Stimulated activated naive CD4-positive, alpha-beta T cell (primary cell): Measurements from ENCODE around the gene SOHLH1.
A peak's percentile ranks its signal among the peaks of the same experiment; 100 is the strongest.

Experiments
- DNase-seq, 6 experiments: peaks; one replicate each; lab custom pipeline; 2025; lab: John Stamatoyannopoulos, UW

The SOHLH1 gene

DNA sequence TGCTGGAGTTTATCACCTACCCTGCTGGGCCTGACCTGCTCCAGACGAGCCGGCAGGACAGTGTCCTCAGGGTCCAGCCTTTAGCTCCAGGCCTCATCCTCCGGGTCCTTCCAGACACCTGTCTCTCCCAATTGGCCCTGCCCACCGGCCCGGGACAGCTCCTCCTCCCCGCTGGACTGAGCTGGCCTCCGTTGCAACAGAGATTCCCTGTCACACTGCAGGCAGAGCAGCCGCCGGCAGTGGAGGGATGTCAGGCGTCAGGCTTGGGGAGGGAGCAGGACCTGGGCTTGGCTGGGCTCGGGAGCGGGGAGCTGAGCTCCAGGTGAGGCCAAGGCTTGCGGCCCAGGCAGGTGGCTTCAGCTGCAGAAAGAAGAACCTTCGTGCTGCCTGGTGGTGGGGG lies 4.4 kb upstream of the SOHLH1 start:
- no peak for DNase-seq

DNA sequence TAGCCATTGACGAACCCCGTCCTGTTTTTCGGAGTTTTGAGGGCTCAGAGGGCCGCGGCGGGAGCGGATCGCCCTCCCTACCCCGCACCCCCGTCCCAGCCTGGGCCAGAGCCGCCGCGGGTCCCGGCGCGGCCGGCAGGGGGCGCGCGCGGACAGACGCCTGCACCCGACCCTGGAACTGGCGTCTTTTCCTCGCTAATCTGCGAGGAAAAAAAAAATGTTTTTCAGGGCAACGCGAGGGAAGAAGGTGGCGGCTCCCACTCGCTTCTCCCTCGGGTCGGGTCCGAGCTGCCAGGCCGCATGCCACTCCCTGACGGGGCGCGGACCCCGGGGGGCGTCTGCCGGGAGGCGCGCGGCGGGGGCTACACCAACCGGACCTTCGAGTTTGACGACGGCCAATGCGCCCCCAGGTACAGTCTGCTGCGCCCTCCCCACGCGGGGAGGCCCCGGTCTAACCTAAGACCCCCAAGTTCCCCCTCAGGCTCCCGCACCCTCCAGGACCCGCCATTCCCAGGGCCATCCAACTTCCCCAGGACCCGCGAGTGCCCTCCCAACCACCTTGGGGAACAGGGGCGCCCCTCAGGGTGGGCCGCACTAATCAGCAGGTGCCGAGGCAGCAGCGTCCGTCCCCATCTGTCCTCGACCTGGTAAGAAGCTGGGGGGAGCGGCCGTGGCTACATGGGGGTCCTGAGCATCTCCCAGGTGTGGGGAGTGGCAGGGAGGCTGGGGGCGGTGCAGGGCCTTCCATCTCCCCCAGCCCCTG lies 2.9 kb upstream of the SOHLH1 start, which contains the start of gene KCNT1:
Gene KCNT1, plus strand, starts transcription at position 227 of the 763 bp plus-strand sequence. Its CDS starts 74 bp downstream, at position 301.
- DNase-seq: peak in 5 of 6 experiments; percentile 4 to 42 (median 20)

DNA sequence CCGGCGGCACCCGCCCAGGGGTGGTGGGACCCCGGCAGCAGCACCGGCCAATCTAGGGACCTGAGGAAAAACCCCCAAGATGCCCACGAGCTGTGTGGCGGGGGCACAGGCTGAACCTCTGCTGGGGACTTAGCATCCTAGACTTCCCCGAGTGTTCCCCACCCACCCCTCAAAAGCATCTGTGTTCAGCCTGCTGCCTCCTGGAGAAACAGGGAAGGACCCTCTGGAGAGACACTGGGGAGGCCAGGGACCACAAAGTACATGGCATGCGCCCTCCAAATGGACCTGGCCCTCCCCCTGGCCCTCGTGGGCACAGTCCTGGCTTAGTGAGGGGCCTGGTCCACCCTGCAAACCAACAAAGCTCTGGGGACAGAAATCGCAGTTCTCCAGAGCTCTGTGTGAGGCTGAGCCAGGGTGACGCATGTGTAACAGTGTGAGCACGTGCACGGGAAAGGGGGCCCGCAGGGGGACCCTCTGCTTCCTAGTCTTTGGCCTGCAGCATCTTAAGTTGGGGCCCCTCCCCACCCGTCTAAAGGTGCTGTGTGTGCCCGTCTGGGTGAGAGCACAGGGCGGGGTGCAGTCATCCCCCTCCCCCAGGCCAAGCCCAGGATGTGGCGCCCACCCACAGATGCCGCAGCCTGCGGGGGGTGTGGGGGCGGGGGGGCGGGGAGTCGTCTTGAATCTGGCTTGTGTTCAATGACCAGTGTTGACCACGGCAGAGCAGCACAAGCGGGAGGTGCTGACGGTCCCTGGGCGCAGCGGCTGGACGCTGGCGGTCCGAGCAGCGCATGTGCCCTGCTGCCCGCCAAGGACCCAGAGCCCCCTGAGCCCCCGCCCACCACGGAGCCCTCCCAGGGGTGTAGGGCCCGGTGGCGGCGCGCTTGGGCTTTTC lies 2.0 kb upstream of the SOHLH1 start:
- no peak for DNase-seq

DNA sequence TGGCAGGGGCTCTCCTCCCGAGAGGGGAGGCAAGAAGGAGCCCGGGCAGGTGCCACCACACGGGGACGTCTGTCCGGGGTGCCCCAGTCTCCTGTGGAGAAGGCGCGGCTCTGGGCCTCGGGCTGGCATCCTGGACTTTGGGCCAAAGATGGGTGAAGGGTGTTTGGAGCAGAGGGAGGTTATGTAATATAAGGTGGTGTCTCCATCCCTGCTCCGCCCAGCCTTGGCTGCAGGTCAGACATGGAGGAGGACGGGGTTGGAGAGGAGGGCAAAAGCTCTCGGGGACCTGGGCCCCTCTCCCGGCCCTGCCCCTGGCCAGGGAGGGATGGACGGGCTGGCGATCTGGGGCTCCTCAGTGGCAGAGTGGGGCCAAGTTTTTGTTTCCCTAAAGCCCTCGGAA lies 1.2 kb upstream of the SOHLH1 start:
- DNase-seq: no peak

DNA sequence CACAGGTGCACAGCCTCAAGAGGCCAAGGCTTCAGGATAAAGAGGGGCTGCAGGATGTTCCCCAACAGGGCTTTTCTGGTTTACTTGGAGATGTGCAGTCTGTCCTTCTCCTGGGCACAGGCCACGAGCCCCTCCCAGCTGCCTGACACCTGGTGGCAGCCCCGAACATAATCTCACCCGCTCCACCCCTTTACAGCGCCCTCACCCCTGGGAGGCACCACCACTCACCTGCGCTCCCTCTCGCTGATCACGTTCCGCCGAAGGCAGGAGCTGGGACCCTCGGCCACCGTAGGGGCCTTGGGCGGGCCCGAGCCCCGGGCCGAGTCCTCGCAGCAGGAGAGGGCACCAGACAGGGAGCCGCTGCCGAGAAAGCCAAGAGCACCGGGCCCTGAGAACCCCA lies 514 bp downstream of the SOHLH1 start:
- DNase-seq: no peak

DNA sequence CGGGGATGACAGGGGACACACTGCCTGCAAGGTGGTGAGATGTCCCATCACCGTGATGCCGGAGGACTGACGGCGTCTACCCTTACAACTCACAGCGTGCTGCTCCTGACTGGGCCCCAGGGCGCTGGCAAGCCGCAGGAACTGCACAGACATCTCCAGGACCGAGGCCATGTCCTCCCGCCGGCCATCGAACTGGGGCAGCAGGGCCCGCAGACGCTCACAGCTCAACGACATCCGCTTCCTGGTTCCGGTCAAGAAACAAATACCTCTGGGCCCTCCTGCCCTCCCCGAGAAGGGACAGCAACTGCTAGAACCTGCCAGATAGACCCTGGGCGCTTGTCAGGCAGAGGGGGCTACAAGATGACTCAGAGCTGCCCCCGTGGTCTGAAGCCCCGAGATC lies 1.0 kb downstream of the SOHLH1 start:
- DNase-seq: no peak

DNA sequence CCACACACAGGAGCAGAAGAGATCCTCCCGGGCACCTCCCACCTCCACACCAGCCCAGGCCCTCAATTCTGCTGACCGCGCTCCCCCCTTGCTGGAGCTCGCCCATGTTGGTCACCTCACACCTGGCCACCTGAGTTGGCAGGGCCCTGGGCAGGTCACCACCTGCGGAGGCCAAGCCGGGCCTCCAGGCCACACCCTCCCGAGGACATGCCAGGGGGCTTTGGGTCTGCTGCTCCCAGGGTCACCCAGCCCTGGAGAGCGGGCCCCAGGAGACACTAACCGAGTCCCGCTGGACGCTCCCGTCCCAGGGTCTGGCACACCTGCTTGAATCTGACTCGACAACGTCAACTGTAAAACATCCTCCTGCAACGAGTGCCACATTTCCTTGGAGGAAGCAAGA lies 2.1 kb downstream of the SOHLH1 start:
- no peak for DNase-seq

DNA sequence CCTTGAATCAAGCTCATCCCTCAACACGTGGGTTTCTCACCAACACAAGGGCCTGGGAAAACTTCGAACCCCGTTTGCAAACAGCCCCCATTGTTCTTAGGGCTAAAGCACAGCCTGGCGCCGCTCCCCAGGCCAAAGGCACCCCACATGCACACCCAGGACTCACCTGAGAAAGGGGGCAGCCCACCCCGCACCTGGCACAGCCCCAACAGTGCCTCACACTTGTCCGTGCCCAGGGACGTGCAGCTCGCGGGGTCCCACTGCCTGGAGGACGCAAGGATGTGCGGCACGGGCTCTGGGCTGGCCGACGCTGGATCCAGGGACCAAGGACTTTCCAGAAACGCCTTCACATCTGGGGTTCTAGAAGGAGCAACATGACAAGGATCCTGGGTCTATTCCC lies 2.8 kb downstream of the SOHLH1 start:
- no peak for DNase-seq

DNA sequence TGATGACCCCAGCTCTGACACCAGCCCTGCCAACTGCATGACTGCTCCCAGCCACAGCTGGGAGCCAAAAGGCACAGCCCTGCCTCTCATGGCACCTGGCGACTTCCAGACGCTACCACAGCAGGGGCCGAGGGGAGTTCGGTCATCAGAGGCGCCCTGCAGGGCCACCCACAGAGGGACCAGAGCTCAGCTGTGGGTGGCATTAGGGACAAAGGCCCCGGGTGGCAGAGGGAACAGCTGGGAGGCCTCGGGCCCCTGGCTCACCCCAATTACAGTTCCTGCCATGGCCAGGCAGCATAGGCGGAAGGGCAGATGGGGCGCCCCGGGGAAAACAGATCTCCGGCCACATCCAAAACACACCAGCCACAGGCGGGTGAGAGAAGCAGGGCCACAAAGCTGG lies 3.6 kb downstream of the SOHLH1 start:
- DNase-seq: no peak

DNA sequence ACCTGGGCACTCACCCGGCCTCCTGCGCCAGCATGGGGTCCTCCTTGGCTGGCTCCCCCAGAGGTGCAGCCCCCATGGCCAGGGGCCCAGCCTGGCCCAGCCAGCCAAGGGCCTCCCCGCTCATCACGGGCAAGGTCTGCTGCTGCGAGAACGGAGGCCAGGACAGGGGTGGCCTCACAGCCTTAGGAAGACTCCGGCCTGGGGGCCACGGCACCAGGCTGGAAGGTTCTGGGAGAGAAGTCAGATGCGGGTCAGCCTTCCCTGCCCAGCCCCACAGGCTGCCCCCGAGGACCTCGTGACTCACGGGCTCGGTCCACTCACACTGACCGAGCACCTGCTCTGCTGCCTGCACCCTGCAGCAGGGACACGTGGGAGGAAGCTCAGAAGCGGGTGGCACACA lies 4.2 kb downstream of the SOHLH1 start:
- DNase-seq: no peak

DNA sequence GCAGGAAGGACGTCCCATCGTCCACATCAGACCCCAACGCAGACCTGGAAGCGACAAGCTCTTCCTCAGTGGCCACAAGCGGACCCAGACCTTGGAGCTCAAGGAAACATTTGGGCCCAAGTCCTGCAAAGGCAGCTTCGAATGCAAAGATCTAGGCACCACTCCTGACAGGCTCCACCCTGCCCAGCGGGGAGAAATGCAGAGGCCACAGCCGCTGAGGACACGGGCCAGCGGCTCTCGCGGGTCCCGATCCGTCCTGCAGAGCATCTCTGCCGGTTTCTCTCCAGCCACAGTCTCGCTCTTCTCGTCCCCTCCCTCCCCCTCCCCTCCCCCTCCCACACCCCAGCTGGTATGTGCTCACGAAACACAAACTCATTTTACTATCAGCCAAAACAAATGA lies 4.9 kb downstream of the SOHLH1 start:
- DNase-seq: no peak

DNA sequence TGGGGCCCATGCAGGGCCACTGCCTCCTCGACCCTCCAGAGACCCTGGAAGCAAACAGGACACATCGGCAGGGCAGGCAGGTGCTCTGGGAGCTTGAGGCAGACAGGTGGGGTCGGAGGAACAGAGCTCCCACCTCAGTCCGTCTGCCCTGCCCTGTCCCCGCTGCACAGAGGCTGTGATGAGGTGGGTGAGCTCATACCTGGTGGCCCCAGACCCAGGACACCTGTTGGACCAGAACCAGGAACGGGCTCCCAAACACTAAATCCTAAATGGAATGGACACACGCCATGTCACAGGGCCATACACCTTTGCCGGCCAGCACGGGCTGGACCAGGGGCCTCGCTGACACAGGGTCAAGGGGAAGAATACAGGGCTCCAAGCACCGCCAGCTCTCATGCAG lies 5.5 kb downstream of the SOHLH1 start:
- DNase-seq: no peak

DNA sequence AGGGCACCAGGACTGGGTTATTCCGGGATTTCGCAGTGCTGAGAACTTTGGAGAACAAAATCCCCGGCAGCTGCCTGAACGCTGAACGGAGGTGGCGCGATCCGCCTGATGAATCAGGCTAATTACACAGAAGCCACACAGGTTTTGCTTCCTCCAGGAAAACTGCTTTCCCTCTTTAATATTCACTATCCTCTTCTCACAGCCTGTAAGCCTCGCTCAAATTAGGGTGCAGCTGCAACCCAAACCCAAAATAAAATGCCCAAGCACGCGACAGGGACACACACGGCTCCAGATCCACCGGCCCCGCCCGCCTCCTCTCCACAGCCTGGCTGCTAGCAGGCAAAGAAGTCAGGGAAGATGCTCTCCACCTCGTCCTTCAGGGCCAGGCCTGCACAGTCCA lies 6.0 kb downstream of the SOHLH1 start:
- DNase-seq: no peak

DNA sequence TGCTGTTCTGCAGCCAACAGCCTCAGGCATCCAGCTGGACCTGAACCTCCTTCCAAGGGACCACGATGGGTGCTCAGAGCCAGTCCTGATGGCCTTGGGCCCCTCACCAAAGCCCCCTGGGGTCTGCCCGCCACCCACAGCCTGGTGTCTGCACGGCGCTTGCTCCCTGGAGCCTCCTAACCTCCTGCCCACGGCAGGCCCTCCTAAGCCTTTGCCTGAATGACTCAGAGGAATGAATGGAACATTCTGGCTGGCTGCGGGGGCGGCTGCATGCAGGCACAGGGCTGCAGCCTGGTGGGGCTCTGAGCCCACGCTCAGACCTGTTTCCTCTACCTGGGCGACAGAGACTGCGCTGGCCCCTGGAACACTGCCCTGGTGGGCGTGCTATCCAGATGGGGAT lies 6.9 kb downstream of the SOHLH1 start:
- no peak for DNase-seq

DNA sequence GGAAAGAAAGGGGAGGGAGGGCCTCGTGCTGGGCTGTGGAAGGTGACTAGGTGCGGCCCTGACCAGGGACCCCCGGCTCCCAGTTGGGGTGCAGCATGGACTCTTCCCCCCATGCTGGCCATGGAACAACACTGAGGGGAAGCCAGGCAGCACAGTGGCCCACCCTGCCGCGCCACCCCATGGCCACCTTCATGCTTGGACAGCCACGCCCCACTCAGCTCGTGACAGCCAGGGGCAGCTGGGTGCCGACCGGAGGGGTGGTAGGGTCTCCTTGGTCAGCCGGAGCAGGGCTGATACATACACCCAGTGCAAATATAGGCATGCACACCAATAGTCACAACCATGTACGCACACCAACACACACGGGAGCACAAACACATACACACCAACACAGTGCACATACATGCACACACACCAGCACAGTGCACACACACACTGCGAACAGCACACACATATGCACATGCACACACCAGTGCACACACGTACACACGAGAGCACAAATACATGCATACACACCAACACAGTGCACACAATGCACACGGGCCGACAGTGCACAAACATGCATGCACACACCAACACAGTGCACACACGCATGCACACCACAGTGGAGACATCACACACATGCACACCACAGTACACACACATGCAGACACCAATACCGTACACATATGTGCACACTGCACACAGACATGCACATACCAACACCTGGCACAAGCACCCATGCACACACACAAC lies 8.3 kb downstream of the SOHLH1 start:
- DNase-seq: no peak

DNA sequence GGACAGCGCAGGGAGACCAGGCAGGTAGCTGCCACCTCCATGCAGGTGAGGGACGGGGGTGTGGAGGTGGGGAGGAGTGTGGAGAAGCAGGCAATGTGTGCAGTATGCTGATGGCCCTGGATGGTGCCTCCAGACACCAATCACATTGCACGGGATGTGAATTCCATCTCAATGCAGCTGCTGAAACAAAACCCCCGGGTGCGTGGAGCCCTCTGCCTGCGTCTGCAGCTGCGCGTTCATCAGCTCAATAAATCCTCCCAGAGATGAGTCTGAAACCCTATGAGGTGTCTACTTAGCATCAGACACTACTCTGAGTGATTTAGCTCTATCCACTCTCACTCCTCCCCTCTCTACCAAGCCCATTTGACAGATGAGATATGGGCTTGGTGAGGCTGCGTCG lies 10.3 kb downstream of the SOHLH1 start:
- DNase-seq: no peak

DNA sequence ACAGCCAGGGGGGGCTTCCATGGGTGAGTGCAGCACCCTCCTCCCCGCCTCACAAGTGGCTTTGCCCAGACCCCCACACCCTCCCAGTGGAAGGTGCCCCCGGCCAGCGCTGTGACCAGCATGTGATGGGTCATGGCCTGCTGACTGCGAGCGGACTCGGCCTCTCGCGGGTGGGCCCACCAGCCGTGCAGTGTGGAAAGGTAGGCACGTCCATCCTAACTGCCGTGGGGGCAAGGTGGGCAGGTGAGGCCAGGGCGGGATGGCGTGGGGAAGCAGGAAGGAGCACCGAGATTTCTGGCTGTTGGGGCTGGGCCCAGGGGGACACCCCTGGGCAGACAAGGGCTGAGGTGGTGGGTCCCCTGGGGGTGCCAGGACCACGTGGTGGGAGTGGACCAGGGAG lies 12.1 kb downstream of the SOHLH1 start:
- no peak for DNase-seq

DNA sequence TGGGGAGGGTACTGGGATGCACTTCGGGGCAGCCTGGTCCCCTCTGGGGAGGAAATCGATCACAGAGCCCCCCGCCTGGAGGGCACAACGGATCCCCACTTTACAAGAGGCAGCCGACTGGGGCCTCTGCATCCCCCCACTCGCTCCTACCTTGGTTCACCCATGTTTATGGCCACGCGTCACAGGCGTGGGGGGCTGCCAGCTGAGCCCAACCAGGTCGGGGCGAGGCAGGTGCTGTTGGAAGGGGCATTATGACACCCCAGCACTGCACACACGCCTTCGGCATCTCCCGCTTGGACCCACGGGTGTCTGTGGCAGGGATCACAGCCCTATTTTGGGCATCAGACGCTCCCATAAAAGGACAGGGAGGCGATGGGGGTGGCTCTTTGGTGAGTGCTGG lies 14.6 kb downstream of the SOHLH1 start:
- no peak for DNase-seq

DNA sequence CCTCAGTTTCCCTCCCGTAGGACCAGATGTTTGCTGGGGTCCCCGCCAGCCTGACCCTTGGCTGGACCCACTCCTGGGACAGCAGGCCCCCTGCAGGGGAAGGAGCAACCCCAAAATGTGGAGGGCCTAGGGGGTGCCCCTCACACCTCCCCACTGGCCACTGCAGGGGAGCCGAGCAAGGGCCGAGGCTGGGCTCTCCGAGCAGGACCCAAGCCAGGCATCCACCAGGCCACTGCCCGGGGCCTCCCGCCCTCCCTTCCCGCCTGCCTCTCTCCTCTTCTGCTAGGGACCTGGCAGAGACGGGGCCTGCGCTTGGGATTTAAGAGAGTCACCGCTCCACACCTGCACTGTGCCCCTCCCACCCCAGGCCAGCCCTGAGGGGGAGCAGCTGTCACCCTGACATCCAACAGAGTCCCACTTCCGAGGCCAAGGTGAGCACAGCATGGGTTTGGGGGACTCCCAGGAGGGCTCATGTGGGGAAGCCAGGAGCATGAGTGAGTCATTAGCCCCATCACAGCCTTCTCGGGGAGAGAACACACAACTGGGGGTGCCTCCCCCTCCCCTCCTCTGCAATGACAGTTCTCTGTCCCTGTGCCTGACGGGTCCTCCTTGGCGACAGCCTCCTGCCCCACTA lies 15.8 kb downstream of the SOHLH1 start:
- DNase-seq: no peak

DNA sequence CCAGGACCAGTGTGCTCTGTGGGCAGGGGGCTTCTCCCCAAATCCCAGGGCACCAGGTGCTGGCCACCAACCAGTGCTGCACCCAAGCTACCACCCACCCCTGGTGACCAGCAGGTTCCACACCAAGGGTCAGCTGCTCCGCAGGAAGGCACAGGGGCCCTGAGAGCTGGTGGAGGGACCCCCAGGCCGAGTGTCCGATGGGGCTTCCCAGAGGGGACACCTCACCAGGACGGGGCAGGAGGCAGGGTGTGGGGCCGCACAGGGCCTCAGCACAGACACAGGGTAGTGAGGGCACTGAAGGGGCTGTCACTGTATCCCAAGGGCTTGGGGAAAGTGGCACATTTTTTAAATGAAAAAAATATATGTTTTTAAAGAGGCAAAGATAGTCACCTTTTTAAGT lies 18.1 kb downstream of the SOHLH1 start:
- no peak for DNase-seq

DNA sequence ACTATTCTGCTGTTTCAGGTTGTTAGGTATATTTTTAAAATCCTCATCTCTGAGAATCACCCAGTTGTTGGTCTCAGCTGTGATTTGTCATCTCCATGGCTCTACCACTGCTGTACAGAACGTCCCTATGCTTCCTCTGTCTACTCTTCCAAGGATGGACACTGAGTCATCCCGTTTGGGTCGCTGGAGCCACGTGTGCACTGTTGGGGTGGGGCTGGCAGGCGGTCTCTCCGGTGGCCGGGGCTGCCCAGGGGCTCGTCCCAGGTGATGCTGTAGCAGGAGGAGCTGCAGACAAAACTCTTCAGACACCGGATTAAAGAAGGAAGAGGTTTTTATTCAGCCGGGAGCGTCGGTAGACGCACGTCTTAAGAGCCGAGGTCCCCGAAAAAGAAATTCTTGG lies 19.2 kb downstream of the SOHLH1 start:
- DNase-seq: no peak
